H1 (cell line): ENCODE results near the gene ZNF407. TPM values are rescaled to one million over a fixed set of nuclear protein-coding genes. Genes with fewer than 3 reads are reported as not detected.

Experiments used
- CTCF ChIA-PET: fragments of 300-600 bp; sonication (Branson Sonifier 250); formaldehyde crosslinking; loops from one replicate; lab custom pipeline; 2021; ENCODE audit not compliant: partially characterized antibody; lab: Charles Lee
- POLR2A ChIA-PET: fragments of 300-600 bp; sonication (Branson Sonifier 250); formaldehyde crosslinking; loops from one replicate; lab custom pipeline; 2021; ENCODE audit warnings: inconsistent platforms; ENCODE audit not compliant: partially characterized antibody; lab: Charles Lee
- DNase-seq, 2 experiments: peaks; one replicate each; pipeline versions ENCODE4 v3.0.0 to v3.0.0-alpha.2; 2010 to 2022; ENCODE audit warnings: low spot score in 2 of 2, low read depth in 1 of 2, mixed read lengths in 1 of 2
- FAIRE-seq: peaks from 2 replicates; lab custom pipeline; 2011; peaks lifted over from hg19 to GRCh38; lab: Jason Lieb, UNC
- H2AFZ ChIP-seq: 2 replicates; pipeline ENCODE4 v1.8.1; 2012; ENCODE audit warnings: low read length, inconsistent platforms
- H2AK5ac ChIP-seq: 2 replicates; pipeline ENCODE4 v1.6.1; 2013; ENCODE audit warnings: low read depth, low read length
- H2BK120ac ChIP-seq: replicated peaks from 2 replicates; pipeline ENCODE3; 2013; ENCODE audit warnings: low read depth, low read length, inconsistent platforms
- H2BK12ac ChIP-seq: 2 replicates; pipeline ENCODE4 v1.6.1; 2013; ENCODE audit warnings: low read depth, low read length
- H2BK15ac ChIP-seq: 2 replicates; pipeline ENCODE4 v1.6.1; 2013; ENCODE audit warnings: low read length
- H2BK20ac ChIP-seq: 2 replicates; pipeline ENCODE4 v1.6.1; 2013; ENCODE audit warnings: low read length
- H2BK5ac ChIP-seq: 2 replicates; pipeline ENCODE4 v1.6.1; 2013; ENCODE audit warnings: low read depth, low read length
- H3K14ac ChIP-seq: 2 replicates; pipeline ENCODE4 v1.6.1; 2013; ENCODE audit warnings: inconsistent platforms; ENCODE audit not compliant: insufficient read length
- H3K18ac ChIP-seq: 2 replicates; pipeline ENCODE4 v1.6.1; 2013; ENCODE audit warnings: low read length; ENCODE audit errors: extremely low read depth
- H3K23ac ChIP-seq: 2 replicates; pipeline ENCODE4 v1.6.1; 2013; ENCODE audit warnings: inconsistent platforms; ENCODE audit not compliant: insufficient read length
- H3K23me2 ChIP-seq: 2 replicates; pipeline ENCODE4 v1.6.1; 2013; ENCODE audit warnings: low read depth, low read length
- H3K27ac ChIP-seq: 2 replicates; pipeline ENCODE4 v1.6.1; 2011; ENCODE audit warnings: low read depth, low read length, inconsistent platforms
- H3K27me3 ChIP-seq, 4 experiments: replicated peaks in 1 of 4; 1 replicate in 1 of 4; 2 replicates in 3 of 4; pipeline versions ENCODE4 v1.6.1 to v1.8.1; 2011 to 2013; ENCODE audit warnings: low read length in 3 of 4, mild to moderate bottlenecking in 3 of 4, inconsistent platforms in 2 of 4, mixed read lengths in 2 of 4, moderate library complexity in 1 of 4; ENCODE audit not compliant: control insufficient read depth in 3 of 4, insufficient read depth in 3 of 4; ENCODE audit errors: extremely low read depth in 1 of 4
- H3K36me3 ChIP-seq, 4 experiments: 2 replicates each; pipeline versions ENCODE4 v1.6.1 to v1.8.1; 2011 to 2013; ENCODE audit warnings: mild to moderate bottlenecking in 4 of 4, low read length in 3 of 4, moderate library complexity in 2 of 4, control low read depth in 1 of 4, inconsistent platforms in 1 of 4; ENCODE audit not compliant: insufficient read depth in 4 of 4, control insufficient read depth in 2 of 4
- H3K4ac ChIP-seq: replicated peaks from 2 replicates; pipeline ENCODE3; 2013; ENCODE audit warnings: low read length, low read depth, mixed read lengths, inconsistent platforms; ENCODE audit not compliant: insufficient read length
- H3K4me1 ChIP-seq, 4 experiments: replicated peaks in 1 of 4; 1 replicate in 1 of 4; 2 replicates in 3 of 4; pipeline versions ENCODE4 v1.6.1 to v1.8.1; 2011 to 2013; ENCODE audit warnings: low read length in 3 of 4, inconsistent platforms in 2 of 4, mixed read lengths in 1 of 4; ENCODE audit not compliant: insufficient read depth in 4 of 4, control insufficient read depth in 3 of 4
- H3K4me2 ChIP-seq, 2 experiments: 2 replicates each; pipeline versions ENCODE4 v1.6.1 to v1.8.1; 2011 to 2013; ENCODE audit warnings: low read depth in 2 of 2, low read length in 2 of 2, control low read depth in 1 of 2, inconsistent platforms in 1 of 2, mild to moderate bottlenecking in 1 of 2; ENCODE audit not compliant: insufficient read depth in 1 of 2
- H3K4me3 ChIP-seq, 4 experiments: fragments of 200-600, 300-600 bp in 1 of 4; sonication (generic), shearing (Covaris generic), sonication (Bioruptor Twin) in 1 of 4; 2 replicates each; pipeline versions ENCODE4 v1.5.1 to v1.8.1; 2011 to 2016; ENCODE audit warnings: low read length in 4 of 4, low read depth in 3 of 4, control low read depth in 2 of 4, inconsistent platforms in 2 of 4, mild to moderate bottlenecking in 2 of 4, mixed read lengths in 1 of 4, moderate library complexity in 1 of 4; ENCODE audit not compliant: insufficient read depth in 2 of 4; ENCODE audit errors: extremely low read depth in 1 of 4
- H3K56ac ChIP-seq: replicated peaks from 2 replicates; pipeline ENCODE3; 2013; ENCODE audit warnings: low read depth, mild to moderate bottlenecking, mixed read lengths, low read length, inconsistent platforms; ENCODE audit not compliant: insufficient read length
- H3K79me1 ChIP-seq: 2 replicates; pipeline ENCODE4 v1.6.1; 2013; ENCODE audit warnings: low read depth, low read length, control low read depth
- H3K79me2 ChIP-seq, 2 experiments: 2 replicates each; pipeline versions ENCODE4 v1.6.1 to v1.8.1; 2012 to 2013; ENCODE audit warnings: low read length in 2 of 2, mild to moderate bottlenecking in 2 of 2, inconsistent platforms in 1 of 2; ENCODE audit not compliant: insufficient read depth in 2 of 2, control insufficient read depth in 1 of 2
- H3K9ac ChIP-seq, 4 experiments: replicated peaks in 1 of 4; 1 replicate in 1 of 4; 2 replicates in 3 of 4; pipeline versions ENCODE4 v1.6.1 to v1.8.1; 2011 to 2013; ENCODE audit warnings: low read depth in 3 of 4, low read length in 3 of 4, control low read depth in 2 of 4, mild to moderate bottlenecking in 2 of 4, moderate library complexity in 2 of 4, inconsistent platforms in 1 of 4; ENCODE audit errors: extremely low read depth in 1 of 4
- H3K9me3 ChIP-seq, 2 experiments: 2 replicates each; pipeline versions ENCODE4 v1.6.1 to v1.8.1; 2012 to 2013; ENCODE audit warnings: mild to moderate bottlenecking in 2 of 2, moderate library complexity in 2 of 2, control low read depth in 1 of 2, inconsistent platforms in 1 of 2, low read depth in 1 of 2, low read length in 1 of 2, mixed read lengths in 1 of 2; ENCODE audit not compliant: insufficient read depth in 2 of 2
- H4K20me1 ChIP-seq, 2 experiments: replicated peaks in 1 of 2; 2 replicates each; pipeline versions ENCODE3 to v1.8.1; 2011 to 2013; ENCODE audit warnings: inconsistent platforms in 2 of 2, low read length in 2 of 2, mild to moderate bottlenecking in 1 of 2; ENCODE audit not compliant: insufficient read depth in 2 of 2, control insufficient read depth in 1 of 2
- H4K5ac ChIP-seq: 2 replicates; pipeline ENCODE4 v1.6.1; 2013; ENCODE audit warnings: low read length, low read depth, mixed read lengths, inconsistent platforms; ENCODE audit not compliant: insufficient read length
- H4K8ac ChIP-seq: 2 replicates; pipeline ENCODE4 v1.8.0; 2013; ENCODE audit warnings: mild to moderate bottlenecking, moderate library complexity, low read length, inconsistent platforms; ENCODE audit not compliant: insufficient read depth; ENCODE audit errors: extremely low read depth
- H4K91ac ChIP-seq: replicated peaks from 2 replicates; pipeline ENCODE3; 2013; ENCODE audit warnings: low read length, mixed read lengths, inconsistent platforms; ENCODE audit not compliant: insufficient read length
- CBX8 ChIP-seq: fragments of 300-800, 300-1000 bp; sonication (generic); IDR thresholded peaks from 2 replicates; pipeline ENCODE4 v1.7.1; 2016; ENCODE audit warnings: low read depth, low read length, borderline replicate concordance
- FOSL1 ChIP-seq: IDR thresholded peaks from 2 replicates; pipeline ENCODE4 v1.6.1; 2011; ENCODE audit warnings: mild to moderate bottlenecking, low read depth, low read length, moderate library complexity; ENCODE audit not compliant: insufficient read depth
- KDM5A ChIP-seq: fragments of 200-600 bp; IDR thresholded peaks from 2 replicates; pipeline ENCODE4 v1.7.1; 2012; ENCODE audit warnings: mild to moderate bottlenecking, low read length, inconsistent platforms, mixed read lengths
- POLR2A ChIP-seq, 2 experiments: IDR thresholded peaks; 1 replicate in 1 of 2; 2 replicates in 1 of 2; pipeline ENCODE4 v1.6.1; 2011; ENCODE audit warnings: low read depth in 2 of 2, low read length in 2 of 2, mild to moderate bottlenecking in 2 of 2; ENCODE audit errors: control extremely low read depth in 1 of 2
- POLR2AphosphoS5 ChIP-seq: IDR thresholded peaks from 2 replicates; pipeline ENCODE4 v1.6.1; 2011; ENCODE audit warnings: low read depth, low read length
- POU5F1 ChIP-seq: IDR thresholded peaks from 2 replicates; pipeline ENCODE4 v1.6.1; 2011; ENCODE audit warnings: low read depth, mild to moderate bottlenecking, low read length, moderate library complexity
- RNF2 ChIP-seq: fragments of 200-900, 300-1000 bp; sonication (generic); IDR thresholded peaks from 2 replicates; pipeline ENCODE4 v1.7.1; 2016; ENCODE audit warnings: borderline replicate concordance, low read depth, mild to moderate bottlenecking, antibody characterized with exemption, low read length; ENCODE audit not compliant: poor library complexity, severe bottlenecking; ENCODE audit errors: missing control alignments
- SAP30 ChIP-seq: fragments of 300-600 bp; sonication (generic); IDR thresholded peaks from 2 replicates; pipeline ENCODE4 v1.7.1; 2012; ENCODE audit warnings: low read length, moderate library complexity, mild to moderate bottlenecking, inconsistent platforms; ENCODE audit not compliant: insufficient read depth, insufficient replicate concordance
- SP4 ChIP-seq: IDR thresholded peaks from 2 replicates; pipeline ENCODE4 v1.6.1; 2012; ENCODE audit warnings: low read length, inconsistent platforms
- TAF7 ChIP-seq: optimal IDR thresholded peaks from 2 replicates; pipeline ENCODE3; 2011; ENCODE audit warnings: low read depth, mild to moderate bottlenecking, inconsistent platforms, low read length, moderate library complexity, borderline replicate concordance
- TBP ChIP-seq: IDR thresholded peaks from 2 replicates; pipeline ENCODE4 v1.6.1; 2011; ENCODE audit warnings: low read depth, low read length, improper control_type of control experiment
- WGBS, 2 experiments: shearing (Covaris generic) in 1 of 2; methylation state at CpG; one replicate each; pipeline versions ENCODE4 v1.1.6 to v1.1.7; 2013 to 2015; ENCODE audit warnings: low lambda C conversion rate in 2 of 2, mixed read lengths in 2 of 2, inconsistent platforms in 1 of 2, low coverage in 1 of 2, missing lambda C conversion rate in 1 of 2; ENCODE audit not compliant: insufficient replicate concordance in 2 of 2, insufficient coverage in 1 of 2, insufficient read length in 1 of 2; ENCODE audit errors: extremely low coverage in 1 of 2, missing lambda C conversion rate in 1 of 2; 5-methylcytosine and 5-hydroxymethylcytosine counted together
- polyA plus RNA-seq, 7 experiments: library from polyadenylated mRNA; depleted of rRNA in 3 of 7; stranded (reverse) in 5 of 7; unstranded in 2 of 7; fragments of >200 nt in 5 of 7; fragments of 200-250 nt in 2 of 7; gene quantifications; 1 replicate in 5 of 7; 2 replicates in 1 of 7; 4 replicates in 1 of 7; pipeline versions ENCODE4 v1.2.1 to v1.2.3, GENCODE V29; 2011 to 2013; ENCODE audit warnings: missing spikeins in 2 of 7, mixed read lengths in 2 of 7
- total RNA-seq: library from RNA; stranded (reverse); fragmentation: NEBNext Ultra II Directional; extraction: Animal tissue kit (Norgen Biotek cat#: 25700); gene quantifications from 2 replicates; pipeline ENCODE4 v1.2.1, GENCODE V29; 2021
- TF ChIP-seq, protein P1 (sequence below): IDR thresholded peaks from 2 replicates; pipeline ENCODE4 v1.6.1; 2012; ENCODE audit warnings: inconsistent platforms
- TF ChIP-seq, protein P2 (sequence below): IDR thresholded peaks from 2 replicates; pipeline ENCODE4 v1.6.1; 2012; ENCODE audit warnings: inconsistent platforms

Gene ZNF407
- total and polyA plus RNA-seq, 2 of the 8 experiments (the other 6 are each of a cell fraction or from before 2014, with no cell fraction given) = 1.5 to 6.8 TPM

DNA sequence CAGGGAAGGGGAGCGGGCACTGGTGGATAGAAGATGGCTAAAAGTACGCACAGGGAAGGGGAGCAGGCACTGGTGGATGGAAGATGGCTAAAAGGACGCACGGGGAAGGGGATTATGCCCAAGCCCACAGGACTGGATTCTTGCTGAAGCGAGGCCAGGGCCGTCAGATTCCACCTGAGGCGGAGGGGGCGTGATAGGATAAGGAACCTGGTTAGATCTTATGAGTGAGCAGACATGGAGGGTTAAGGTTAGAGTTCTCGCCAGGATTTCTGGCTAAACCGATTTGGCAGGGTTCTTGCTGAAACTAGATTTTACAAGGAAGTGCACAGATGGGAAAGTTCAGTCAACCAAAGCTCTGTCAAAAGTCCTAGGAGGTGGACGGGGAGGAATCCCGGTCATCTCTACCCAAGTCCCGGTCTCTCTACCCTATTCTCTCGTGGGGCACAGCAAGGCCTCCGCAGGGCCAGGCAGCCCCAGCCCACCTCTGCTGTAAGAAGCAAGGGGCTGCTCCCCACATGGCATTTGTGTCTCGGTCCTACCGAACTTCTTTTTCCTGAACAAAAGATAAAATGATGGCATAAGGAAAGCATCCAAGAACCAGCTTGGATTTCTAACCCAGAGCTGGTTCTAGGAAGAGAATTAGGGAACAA is 470.5 kb downstream of the ZNF407 start:
- ChIA-PET CTCF (interaction anchor here (0.8 to 1.8 kb wide), 5 partner anchors 8 to 411 kb away, joined by 3 to 4 read pairs (median 4); no protein-coding TSS in a partner anchor), POLR2A (no interaction called here)
- Histone ChIP-seq H3K4me2 (no peak overlapping the region), H2BK120ac (no peak overlapping the region), H2AFZ (no peak overlapping the region), H3K27ac (no peak overlapping the region), H3K14ac (no peak overlapping the region), H3K27me3 (no peaks in the 10 kb centered on the region), H3K79me1 (no peaks in the 10 kb centered on the region), H3K4ac (no peak overlapping the region), H4K20me1 (no peaks in the 10 kb centered on the region), H3K79me2 (no peaks in the 10 kb centered on the region), H3K18ac (no peak overlapping the region), H2BK12ac (no peak overlapping the region), H2BK20ac (no peak overlapping the region), H3K56ac (no peak overlapping the region), H3K4me1 (peaks cover 0 to 4% (median 0%) of the 10 kb centered on the region in 4 experiments; a peak in 2 of 7 replicates), H3K36me3 (no peaks in the 10 kb centered on the region), H4K5ac (no peak overlapping the region), H2AK5ac (no peak overlapping the region), H3K4me3 (no peak overlapping the region), H3K9me3 (no peaks in the 10 kb centered on the region), H3K9ac (no peak overlapping the region), H2BK15ac (no peak overlapping the region), H3K23me2 (no peaks in the 10 kb centered on the region), H4K8ac (no peak overlapping the region), H3K23ac (no peak overlapping the region), H4K91ac (no peak overlapping the region), H2BK5ac (no peak overlapping the region)
- FAIRE-seq (no peak), DNase-seq (no peak)
- 88% methylated on average over 15 of the region's 17 CpGs; no CpG with 5 or more reads in 1 of the 2 experiments for WGBS, 2 experiments
- no peak for TF ChIP-seq SAP30
- no peak for TF ChIP-seq TAF7
- no peak for TF ChIP-seq POU5F1
- no peak for TF ChIP-seq RNF2
- TF ChIP-seq, protein P1, sequence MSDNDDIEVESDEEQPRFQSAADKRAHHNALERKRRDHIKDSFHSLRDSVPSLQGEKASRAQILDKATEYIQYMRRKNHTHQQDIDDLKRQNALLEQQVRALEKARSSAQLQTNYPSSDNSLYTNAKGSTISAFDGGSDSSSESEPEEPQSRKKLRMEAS = no peak
- TF ChIP-seq TBP = no peak
- TF ChIP-seq SP4 = no peak
- TF ChIP-seq, protein P2, sequence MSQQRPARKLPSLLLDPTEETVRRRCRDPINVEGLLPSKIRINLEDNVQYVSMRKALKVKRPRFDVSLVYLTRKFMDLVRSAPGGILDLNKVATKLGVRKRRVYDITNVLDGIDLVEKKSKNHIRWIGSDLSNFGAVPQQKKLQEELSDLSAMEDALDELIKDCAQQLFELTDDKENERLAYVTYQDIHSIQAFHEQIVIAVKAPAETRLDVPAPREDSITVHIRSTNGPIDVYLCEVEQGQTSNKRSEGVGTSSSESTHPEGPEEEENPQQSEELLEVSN = no peak
- TF ChIP-seq FOSL1 = no peak
- no peak for TF ChIP-seq POLR2AphosphoS5
- no peak for TF ChIP-seq POLR2A (IDR thresholded peaks at IDR 0.05; ENCODE audit: control extremely low read depth in 1 of 2, low read depth in 2 of 2, low read length in 2 of 2)
- TF ChIP-seq KDM5A = no peak
- TF ChIP-seq CBX8 = no peak
